Measurements from ENCODE around the gene MRTFA. TPM values are rescaled to one million over a fixed set of nuclear protein-coding genes. Genes with fewer than 3 reads are reported as not detected.

MRTFA gene
- total RNA-seq, 1 experiment from 2014 or later, result 30.7 TPM

GRCh38 chr22:40485813-40486667 is 150.5 kb downstream of the MRTFA start:
- Histone ChIP-seq H3K36me3 (peaks cover 8% of the 10 kb centered on the region), H3K27me3 (no peaks in the 10 kb centered on the region), H3K4me3 (no peak overlapping the region), H3K9me3 (no peaks in the 10 kb centered on the region)
- DNase-seq, result no peak

GRCh38 chr22:40484906-40485669 is 151.4 kb downstream of the MRTFA start:
- Histone ChIP-seq H3K4me3 (no peak overlapping the region), H3K27me3 (no peaks in the 10 kb centered on the region), H3K36me3 (peaks cover 8% of the 10 kb centered on the region), H3K9me3 (no peaks in the 10 kb centered on the region)
- DNase-seq, result no peak

DNA sequence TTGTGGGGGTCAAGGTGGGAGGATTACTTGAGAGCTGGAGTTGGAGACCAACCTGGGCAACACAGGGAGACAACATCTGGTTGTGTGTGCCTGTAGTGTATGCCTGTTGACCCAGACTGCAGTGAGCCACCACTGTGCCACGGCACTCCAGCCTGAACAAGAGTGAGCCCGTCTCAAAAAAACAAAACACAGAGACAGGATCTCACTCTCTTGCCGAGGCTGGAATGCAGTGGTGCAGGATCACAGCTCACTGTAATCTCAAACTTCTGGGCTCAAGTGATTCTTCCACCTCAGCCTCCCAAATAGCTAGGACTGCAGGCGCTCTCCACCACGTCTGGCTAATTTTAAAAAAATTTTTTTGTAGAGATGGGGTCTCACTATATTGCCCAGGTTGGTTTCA is 153.6 kb downstream of the MRTFA start:
- no peak for DNase-seq
- Histone ChIP-seq H3K9me3 (no peaks in the 10 kb centered on the region), H3K36me3 (peaks cover 5% of the 10 kb centered on the region), H3K27me3 (no peaks in the 10 kb centered on the region), H3K4me3 (no peak overlapping the region)

- H3K4me3 ChIP-seq, result no peak overlapping the region
- H3K27me3 ChIP-seq, result no peaks in the 10 kb centered on the region
- DNase-seq, result no peak
- H3K36me3 ChIP-seq, result peaks cover 5% of the 10 kb centered on the region
- no peaks in the 10 kb centered on the region for H3K9me3 ChIP-seq
These were observed 154.1 kb downstream of the MRTFA start for GRCh38 chr22:40482391-40482790.

DNA sequence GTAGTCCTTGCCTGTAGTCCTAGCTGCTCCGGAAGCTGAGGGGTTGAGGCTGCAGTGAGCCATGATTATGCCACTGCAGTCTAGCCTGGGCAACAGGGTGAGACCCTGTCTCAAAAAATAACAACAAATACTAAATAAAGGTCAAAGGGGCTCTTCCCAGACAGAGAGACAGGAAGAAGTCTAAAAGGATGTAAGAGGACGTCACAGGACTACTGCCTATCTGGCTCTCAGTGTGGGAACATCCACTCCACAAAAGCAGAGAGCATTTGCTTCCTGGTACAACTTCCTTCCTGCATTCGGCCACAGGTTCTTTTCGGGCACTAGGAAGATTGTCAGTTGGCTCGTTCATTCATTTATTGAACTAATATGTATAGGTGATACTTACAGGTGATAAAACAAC is 155.5 kb downstream of the MRTFA start:
- no peaks in the 10 kb centered on the region for H3K27me3 ChIP-seq
- H3K9me3 ChIP-seq, result no peaks in the 10 kb centered on the region
- H3K4me3 ChIP-seq, result no peak overlapping the region
- H3K36me3 ChIP-seq, result peaks cover 5% of the 10 kb centered on the region
- no peak for DNase-seq

DNA sequence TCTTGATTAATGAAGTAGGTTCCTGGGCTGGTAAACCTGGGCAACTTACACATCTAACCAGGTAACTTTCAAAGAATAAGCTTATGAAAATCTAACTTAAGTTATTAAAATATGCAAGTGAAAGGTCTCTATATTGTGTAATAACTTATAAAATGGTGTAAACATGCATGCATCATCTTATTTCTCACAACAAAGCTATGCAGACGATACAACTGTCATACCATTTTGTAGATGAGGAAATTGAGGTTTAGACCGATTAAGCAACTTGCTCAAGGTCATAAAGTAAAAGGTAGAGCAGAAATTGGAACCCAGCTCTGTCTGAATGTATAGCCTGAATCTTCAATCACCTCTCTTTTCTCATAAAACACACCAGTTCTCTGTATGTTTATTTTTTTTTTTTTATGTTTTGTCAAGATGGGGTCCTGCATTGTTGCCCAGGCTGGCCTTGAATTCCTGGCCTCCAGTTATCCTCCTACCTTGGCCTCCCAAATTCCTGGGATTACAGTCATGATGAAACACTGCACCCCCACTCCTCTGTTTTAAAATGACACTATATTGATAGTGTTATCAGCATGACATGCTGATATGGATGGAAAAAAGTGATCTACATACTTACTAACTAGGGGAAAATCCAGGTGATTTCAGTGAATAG is 156.5 kb downstream of the MRTFA start:
- H3K9me3 ChIP-seq, result no peaks in the 10 kb centered on the region
- H3K36me3 ChIP-seq, result peaks cover 5% of the 10 kb centered on the region
- no peak overlapping the region for H3K4me3 ChIP-seq
- H3K27me3 ChIP-seq, result no peaks in the 10 kb centered on the region
- DNase-seq, result no peak

GRCh38 chr22:40479126-40479800 is 157.3 kb downstream of the MRTFA start:
- no peaks in the 10 kb centered on the region for H3K9me3 ChIP-seq
- DNase-seq, result no peak
- H3K36me3 ChIP-seq, result peaks cover 5% of the 10 kb centered on the region
- no peaks in the 10 kb centered on the region for H3K27me3 ChIP-seq
- no peak overlapping the region for H3K4me3 ChIP-seq

DNA sequence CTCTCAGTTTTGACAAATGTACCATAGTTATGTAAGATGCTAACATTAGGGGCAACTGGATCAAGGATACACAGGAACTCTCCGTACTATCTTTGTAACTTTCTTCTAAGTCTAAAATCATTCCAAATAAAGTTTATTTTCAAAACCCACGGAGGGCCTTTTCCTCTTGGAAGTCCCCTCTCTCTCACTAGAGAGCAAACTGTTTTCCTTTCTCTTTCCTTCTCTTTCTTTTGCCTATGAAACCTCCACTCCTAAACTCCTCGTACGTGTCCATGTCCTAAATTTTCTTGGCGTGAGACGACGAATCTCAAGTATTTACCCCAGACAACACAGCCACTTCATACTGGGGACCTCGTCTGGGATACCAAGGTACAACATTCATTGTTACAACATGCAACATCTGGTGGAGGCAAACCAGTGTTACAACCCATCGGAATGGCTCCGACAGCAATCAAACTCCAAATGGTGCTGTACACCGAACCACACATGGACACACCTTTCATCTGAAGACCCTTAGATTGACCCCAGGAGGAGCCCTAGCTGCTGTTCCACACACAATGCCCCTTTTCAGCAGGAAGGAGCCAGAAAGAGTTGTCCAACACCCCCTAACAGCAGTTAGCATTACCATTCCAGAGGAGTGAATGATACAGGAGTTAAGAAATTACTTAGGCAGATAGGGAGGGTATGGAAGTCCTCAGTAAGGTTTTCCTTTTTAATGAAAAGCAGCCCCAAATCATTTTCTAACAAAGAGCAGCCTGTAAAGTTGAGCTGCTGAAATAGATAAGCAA is 158.0 kb downstream of the MRTFA start:
- no peak overlapping the region for H3K4me3 ChIP-seq
- no peaks in the 10 kb centered on the region for H3K27me3 ChIP-seq
- peaks cover 7% of the 10 kb centered on the region for H3K36me3 ChIP-seq
- no peak for DNase-seq
- H3K9me3 ChIP-seq, result no peaks in the 10 kb centered on the region

GRCh38 chr22:40477683-40478337 is 158.7 kb downstream of the MRTFA start:
- H3K9me3 ChIP-seq, result no peaks in the 10 kb centered on the region
- no peak overlapping the region for H3K4me3 ChIP-seq
- no peaks in the 10 kb centered on the region for H3K27me3 ChIP-seq
- no peak for DNase-seq
- peaks cover 7% of the 10 kb centered on the region for H3K36me3 ChIP-seq

- DNase-seq, result no peak
- peaks cover 10% of the 10 kb centered on the region for H3K36me3 ChIP-seq
- H3K27me3 ChIP-seq, result no peaks in the 10 kb centered on the region
- H3K9me3 ChIP-seq, result no peaks in the 10 kb centered on the region
- H3K4me3 ChIP-seq, result no peak overlapping the region
These were observed 160.2 kb downstream of the MRTFA start for GRCh38 chr22:40476341-40476740.

- no peak for DNase-seq
- Histone ChIP-seq H3K9me3 (no peaks in the 10 kb centered on the region), H3K27me3 (no peaks in the 10 kb centered on the region), H3K4me3 (no peak overlapping the region), H3K36me3 (peaks cover 6% of the 10 kb centered on the region; the same call in 1 of the 2 replicates)
These were observed 162.8 kb downstream of the MRTFA start for GRCh38 chr22:40473703-40474102.

- DNase-seq, result no peak
- H3K4me3 ChIP-seq, result no peak overlapping the region
- H3K36me3 ChIP-seq, result peaks cover 11% of the 10 kb centered on the region; the same call in 1 of the 2 replicates
- no peaks in the 10 kb centered on the region for H3K9me3 ChIP-seq
- no peaks in the 10 kb centered on the region; the same call in 1 of the 2 replicates for H3K27me3 ChIP-seq
These were observed 163.9 kb downstream of the MRTFA start for GRCh38 chr22:40472579-40472978.

DNA sequence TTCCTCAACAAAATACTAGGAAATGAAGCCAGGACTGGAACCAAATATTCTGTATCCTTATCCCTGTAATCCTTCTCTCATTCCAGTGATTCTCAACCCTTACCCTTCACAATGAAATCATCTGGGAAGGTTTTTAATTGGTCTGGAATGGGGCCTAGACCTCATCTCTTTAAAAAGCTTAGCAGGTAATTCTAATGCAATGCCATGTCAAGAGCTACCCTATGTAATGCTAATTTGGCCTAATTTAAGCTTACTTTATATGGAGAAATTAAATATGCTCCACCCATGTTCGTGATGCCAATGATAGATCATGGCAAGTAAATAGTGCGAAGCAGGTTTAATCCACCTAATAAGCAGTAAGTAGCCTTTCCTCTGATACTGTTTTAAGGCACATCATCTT is 164.5 kb downstream of the MRTFA start:
- peaks cover 11% of the 10 kb centered on the region; the same call in 1 of the 2 replicates for H3K36me3 ChIP-seq
- no peak for DNase-seq

DNA sequence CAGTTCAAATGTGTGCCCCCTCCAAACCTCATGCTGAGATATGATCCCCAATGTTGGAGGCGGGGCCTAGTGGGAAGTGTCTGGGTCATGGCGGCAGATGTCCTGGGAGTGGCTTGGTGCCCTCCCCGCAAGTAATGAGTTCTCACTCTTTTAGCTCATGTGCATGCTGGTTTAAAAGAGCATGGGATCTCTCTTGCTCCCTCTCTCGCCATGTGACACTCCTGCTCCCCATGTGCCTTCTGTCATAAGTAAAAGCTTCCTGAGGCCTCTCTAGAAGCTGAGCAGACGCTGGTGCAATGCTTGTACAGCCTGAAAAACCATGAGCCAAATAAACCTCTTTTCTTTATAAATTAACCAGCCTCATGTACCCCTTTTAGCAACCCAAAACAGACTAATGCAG is 167.3 kb downstream of the MRTFA start:
- no peaks in the 10 kb centered on the region; the same call in 1 of the 2 replicates for H3K27me3 ChIP-seq
- H3K4me3 ChIP-seq, result no peak overlapping the region
- no peak for DNase-seq
- no peaks in the 10 kb centered on the region for H3K9me3 ChIP-seq
- H3K36me3 ChIP-seq, result peaks cover 11% of the 10 kb centered on the region; the same call in 1 of the 2 replicates

More for the DNA sequence above, 164.5 kb downstream of the MRTFA start:
- H3K9me3 ChIP-seq, result no peaks in the 10 kb centered on the region
- H3K4me3 ChIP-seq, result no peak overlapping the region
- no peaks in the 10 kb centered on the region; the same call in 1 of the 2 replicates for H3K27me3 ChIP-seq

- H3K4me3 ChIP-seq, result no peak overlapping the region
These were observed 167.9 kb downstream of the MRTFA start for GRCh38 chr22:40468616-40469015.

More at GRCh38 chr22:40468616-40469015, 167.9 kb downstream of the MRTFA start:
- no peak for DNase-seq
- peaks cover 8% of the 10 kb centered on the region; the same call in 1 of the 2 replicates for H3K36me3 ChIP-seq
- no peaks in the 10 kb centered on the region for H3K9me3 ChIP-seq
- no peaks in the 10 kb centered on the region; the same call in 1 of the 2 replicates for H3K27me3 ChIP-seq
